Esophagus squamous epithelium (tissue), 4 donors: ENCODE data around the gene TMEM248.

ENCODE experiments used
- POLR2A ChIP-seq, 4 donors: fragments of 450-650 bp; IDR thresholded peaks; one replicate each; pipeline ENCODE4 v1.6.1; 2017; ENCODE audit warnings: antibody characterized with exemption in 4 of 4, mild to moderate bottlenecking in 4 of 4, moderate library complexity in 3 of 4
- TF ChIP-seq, protein P1 (sequence below), 6 experiments: fragments of 450-650 bp in 4 of 6; fragments of 200-600 bp in 2 of 6; sonication (generic) in 2 of 6; IDR thresholded peaks; one replicate each; pipeline ENCODE4 v1.5.1; 2016 to 2019; ENCODE audit warnings: antibody characterized with exemption in 6 of 6, mild to moderate bottlenecking in 4 of 6, moderate library complexity in 4 of 6

DNA sequence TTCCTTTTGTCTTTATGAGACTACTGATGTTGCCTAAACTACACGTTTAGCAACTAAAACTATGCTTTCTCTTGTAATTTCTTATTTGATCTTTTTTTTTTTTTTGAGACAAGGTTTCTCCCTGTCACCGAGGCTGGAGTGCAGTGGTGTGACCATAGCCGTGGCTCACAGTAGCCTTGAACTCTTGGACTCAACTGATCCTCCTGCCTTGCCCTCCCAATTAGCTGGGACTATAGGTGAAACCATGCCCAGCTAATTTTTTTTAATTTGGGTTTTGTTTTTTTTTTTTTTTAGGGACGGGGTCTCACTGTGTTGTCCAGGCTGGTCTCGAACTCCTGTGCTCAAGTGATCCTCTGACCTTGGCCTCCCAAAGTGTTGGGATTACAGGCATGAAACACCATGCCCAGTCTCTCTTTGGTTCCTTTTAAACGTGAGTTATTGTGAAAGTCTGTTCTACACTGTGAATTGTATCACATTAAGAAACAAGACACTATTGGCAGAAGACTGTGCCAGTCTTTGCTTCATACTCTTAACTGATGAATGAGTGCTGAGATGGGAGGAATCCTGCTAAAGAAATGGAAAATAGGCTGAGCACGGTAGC is 6.4 kb downstream of the TMEM248 start:
- TF ChIP-seq, protein P1, sequence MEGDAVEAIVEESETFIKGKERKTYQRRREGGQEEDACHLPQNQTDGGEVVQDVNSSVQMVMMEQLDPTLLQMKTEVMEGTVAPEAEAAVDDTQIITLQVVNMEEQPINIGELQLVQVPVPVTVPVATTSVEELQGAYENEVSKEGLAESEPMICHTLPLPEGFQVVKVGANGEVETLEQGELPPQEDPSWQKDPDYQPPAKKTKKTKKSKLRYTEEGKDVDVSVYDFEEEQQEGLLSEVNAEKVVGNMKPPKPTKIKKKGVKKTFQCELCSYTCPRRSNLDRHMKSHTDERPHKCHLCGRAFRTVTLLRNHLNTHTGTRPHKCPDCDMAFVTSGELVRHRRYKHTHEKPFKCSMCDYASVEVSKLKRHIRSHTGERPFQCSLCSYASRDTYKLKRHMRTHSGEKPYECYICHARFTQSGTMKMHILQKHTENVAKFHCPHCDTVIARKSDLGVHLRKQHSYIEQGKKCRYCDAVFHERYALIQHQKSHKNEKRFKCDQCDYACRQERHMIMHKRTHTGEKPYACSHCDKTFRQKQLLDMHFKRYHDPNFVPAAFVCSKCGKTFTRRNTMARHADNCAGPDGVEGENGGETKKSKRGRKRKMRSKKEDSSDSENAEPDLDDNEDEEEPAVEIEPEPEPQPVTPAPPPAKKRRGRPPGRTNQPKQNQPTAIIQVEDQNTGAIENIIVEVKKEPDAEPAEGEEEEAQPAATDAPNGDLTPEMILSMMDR (IDR thresholded peaks at IDR 0.05), result no peak
- TF ChIP-seq POLR2A (IDR thresholded peaks at IDR 0.05), result no peak
